Psoas muscle (tissue), 8 donors: ENCODE results near the gene RYR1. TPM values are rescaled to one million over a fixed set of nuclear protein-coding genes. Genes with fewer than 3 reads are reported as not detected.
"Not testable (repeated sequence)": the region's sequence is repeated elsewhere in the genome, so short reads cannot be mapped to it uniquely, and the experiment has no call there.

Source experiments
- ATAC-seq, 4 donors: fragments of 200-7000 bp; cut with Tn5 transposase; one replicate each; pipeline ENCODE4 v1.9.1; 2020; ENCODE audit warnings: moderate library complexity in 3 of 4, mild to moderate bottlenecking in 2 of 4
- DNase-seq, 2 donors: peaks; one replicate each; pipeline ENCODE4 v3.0.0-alpha.2; 2020
- H3K27ac ChIP-seq: fragments of 200-600 bp; one replicate; pipeline ENCODE4 v1.8.0; 2022
- H3K27me3 ChIP-seq, 3 donors: fragments of 200-600 bp in 1 of 3; one replicate each; pipeline versions ENCODE4 v1.6.1 to v1.8.0; 2013 to 2022; ENCODE audit warnings: low read length in 2 of 3, mild to moderate bottlenecking in 2 of 3, moderate library complexity in 1 of 3; ENCODE audit not compliant: insufficient read depth in 3 of 3
- H3K36me3 ChIP-seq, 2 donors: fragments of 200-600 bp in 1 of 2; one replicate each; pipeline versions ENCODE4 v1.6.1 to v1.8.0; 2013 to 2022; ENCODE audit warnings: low read depth in 1 of 2, mild to moderate bottlenecking in 1 of 2, moderate library complexity in 1 of 2; ENCODE audit not compliant: insufficient read depth in 1 of 2
- H3K4me1 ChIP-seq: fragments of 200-600 bp; one replicate; pipeline ENCODE4 v1.8.0; 2022
- H3K4me3 ChIP-seq: fragments of 200-600 bp; one replicate; pipeline ENCODE4 v1.8.0; 2022; ENCODE audit warnings: mild to moderate bottlenecking
- H3K9me3 ChIP-seq: fragments of 200-600 bp; one replicate; pipeline ENCODE4 v1.8.0; 2022
- WGBS, 3 donors: extraction: QIAGEN DNeasy Blood & Tissue Kit; methylation state at CpG; one replicate each; pipeline versions ENCODE4 v1.1.6 to v1.1.7; 2013; 5-methylcytosine and 5-hydroxymethylcytosine counted together
- intact Hi-C, 2 donors: fragments of 100-400 bp; cut with DNase I; formaldehyde crosslinking; loops; one replicate each; pipeline versions ENCODE4 v1.11.0 to v1.14.2; 2022
- polyA plus RNA-seq, 3 donors: library from polyadenylated mRNA; stranded (reverse); fragments of 200-250 nt; gene quantifications; one replicate each; pipeline ENCODE4 v1.2.3, GENCODE V29; 2013
- total RNA-seq, 4 donors: library from RNA; stranded (reverse); fragmentation: NEBNext Ultra II Directional in 2 of 4; extraction: Animal tissue kit (Norgen Biotek cat#: 25700) in 2 of 4; gene quantifications; one replicate each; pipeline versions ENCODE4 v1.2.1 to v1.2.4, GENCODE V29; 2021 to 2023
- TF ChIP-seq, protein P1 (sequence below): fragments of 200-600 bp; IDR thresholded peaks from one replicate; pipeline ENCODE4 v1.8.0; 2022; ENCODE audit warnings: antibody characterized with exemption
- donor health status: healthy with polysubstance abuse.
- donor health status: DM: no; HTN: no; CAD: no; lungs with moderate emphysema.
- donor health status: Bipolar disorder and iron deficiency.
- donor health status: healthy.
- donor health status: DM: yes; HTN: yes; CAD: no.
- donor health status: DM: no; HTN: no; CAD: no.
- donor health status: DM: no; HTN: no; CAD: no.
- donor health status: DM: yes; HTN: yes; CAD: no.

Gene RYR1
- total and polyA plus RNA-seq, 7 donors = 56.0 to 1,211 (median 572) TPM

DNA sequence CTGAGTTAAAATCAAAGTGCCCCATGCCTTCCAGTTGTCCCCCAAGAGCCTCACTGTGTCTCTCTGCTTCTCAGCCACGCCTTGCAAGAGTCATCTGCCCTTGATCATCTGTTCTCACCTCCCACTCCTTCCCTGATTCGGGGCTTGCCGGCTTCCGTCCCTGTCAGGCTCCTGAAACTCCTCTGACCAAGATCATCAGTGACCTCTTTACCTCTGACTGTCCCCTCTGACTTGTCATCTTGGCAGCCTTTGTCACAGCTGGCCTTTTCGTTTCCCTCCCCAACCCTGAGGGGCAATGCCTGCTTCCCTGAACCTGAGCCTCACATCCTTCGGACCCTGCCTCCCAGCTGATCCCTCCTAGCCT, 117.9 kb downstream of the RYR1 start:
- Histone ChIP-seq H3K4me3 (no peak overlapping the region), H3K36me3 (peaks cover 0 to 98% of the 10 kb centered on the region in 2 donors), H3K4me1 (no peaks in the 10 kb centered on the region), H3K27me3 (no peaks in the 10 kb centered on the region), H3K27ac (peak overlapping the region; percentile 30), H3K9me3 (no peaks in the 10 kb centered on the region)
- 65 to 72% (median 66%) methylated on average over 6 of the region's 6 CpGs for WGBS, 3 donors
- peak in 3 of 4 donors; percentile 23 to 43 (median 39) for ATAC-seq
- peak in 1 of 2 donors; percentile 39 for DNase-seq
- intact Hi-C loops = no loop called here
- TF ChIP-seq, protein P1, sequence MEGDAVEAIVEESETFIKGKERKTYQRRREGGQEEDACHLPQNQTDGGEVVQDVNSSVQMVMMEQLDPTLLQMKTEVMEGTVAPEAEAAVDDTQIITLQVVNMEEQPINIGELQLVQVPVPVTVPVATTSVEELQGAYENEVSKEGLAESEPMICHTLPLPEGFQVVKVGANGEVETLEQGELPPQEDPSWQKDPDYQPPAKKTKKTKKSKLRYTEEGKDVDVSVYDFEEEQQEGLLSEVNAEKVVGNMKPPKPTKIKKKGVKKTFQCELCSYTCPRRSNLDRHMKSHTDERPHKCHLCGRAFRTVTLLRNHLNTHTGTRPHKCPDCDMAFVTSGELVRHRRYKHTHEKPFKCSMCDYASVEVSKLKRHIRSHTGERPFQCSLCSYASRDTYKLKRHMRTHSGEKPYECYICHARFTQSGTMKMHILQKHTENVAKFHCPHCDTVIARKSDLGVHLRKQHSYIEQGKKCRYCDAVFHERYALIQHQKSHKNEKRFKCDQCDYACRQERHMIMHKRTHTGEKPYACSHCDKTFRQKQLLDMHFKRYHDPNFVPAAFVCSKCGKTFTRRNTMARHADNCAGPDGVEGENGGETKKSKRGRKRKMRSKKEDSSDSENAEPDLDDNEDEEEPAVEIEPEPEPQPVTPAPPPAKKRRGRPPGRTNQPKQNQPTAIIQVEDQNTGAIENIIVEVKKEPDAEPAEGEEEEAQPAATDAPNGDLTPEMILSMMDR = no peak

DNA sequence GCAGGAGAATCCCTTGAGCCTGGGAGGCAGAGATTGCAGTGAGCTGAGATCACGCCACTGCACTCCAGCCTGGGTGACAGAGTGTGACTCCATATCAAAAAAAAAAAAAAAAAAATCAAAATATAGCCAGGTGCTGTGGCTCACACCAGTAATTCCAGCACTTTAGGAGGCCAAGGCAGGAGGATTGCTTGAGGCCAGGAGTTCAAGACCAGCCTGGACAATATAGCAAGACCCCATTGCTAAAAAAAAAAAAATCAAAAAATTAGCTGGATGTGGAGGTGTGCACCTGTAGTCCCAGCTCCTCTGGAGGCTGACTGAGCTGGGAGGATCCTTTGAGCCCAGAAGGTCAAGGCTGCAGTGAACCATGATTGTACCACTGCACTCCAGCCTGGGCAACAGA, 119.7 kb downstream of the RYR1 start:
- H3K4me3 ChIP-seq, H3K4me1 ChIP-seq, H3K9me3 ChIP-seq, DNase-seq, H3K27ac ChIP-seq, intact Hi-C loops, ATAC-seq, H3K27me3 ChIP-seq: not testable (repeated sequence)
- 94 to 100% (median 95%) methylated on average over 1 of the region's 1 CpG for WGBS, 3 donors
- H3K36me3 ChIP-seq = peaks cover 0 to 98% of the 10 kb centered on the region in 2 donors

DNA sequence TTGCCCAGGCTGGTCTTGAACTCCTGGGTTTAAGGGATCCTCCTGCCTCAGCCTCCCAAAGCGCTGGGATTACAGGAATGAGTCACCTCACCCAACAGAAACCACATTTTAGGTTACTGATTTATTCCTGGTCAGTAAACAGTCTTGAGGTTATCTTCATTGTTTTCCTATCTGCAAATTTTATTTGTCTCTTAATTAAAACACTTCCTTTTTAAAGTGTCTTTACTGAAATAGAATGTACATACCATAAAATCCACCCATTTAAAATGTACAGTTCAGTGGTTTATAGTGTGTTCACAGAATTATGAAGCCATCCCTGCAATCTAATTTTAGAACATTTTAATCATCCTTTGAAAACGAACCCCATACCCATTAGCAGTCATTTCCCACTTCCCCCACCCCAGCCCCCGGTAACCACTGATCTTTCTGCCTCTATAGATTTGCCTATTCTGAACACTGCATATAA, 121.2 kb downstream of the RYR1 start:
- no peak overlapping the region for H3K27ac ChIP-seq
- no peaks in the 10 kb centered on the region for H3K9me3 ChIP-seq
- no peaks in the 10 kb centered on the region for H3K4me1 ChIP-seq
- peaks cover 0 to 99% of the 10 kb centered on the region in 2 donors for H3K36me3 ChIP-seq
- 66 to 76% (median 71%) methylated on average over 3 of the region's 3 CpGs for WGBS, 3 donors
- intact Hi-C loops = no loop called here
- no peak overlapping the region for H3K4me3 ChIP-seq
- ATAC-seq (no peak), DNase-seq (no peak)
- TF ChIP-seq, protein P1 = no peak
- H3K27me3 ChIP-seq = no peaks in the 10 kb centered on the region

DNA sequence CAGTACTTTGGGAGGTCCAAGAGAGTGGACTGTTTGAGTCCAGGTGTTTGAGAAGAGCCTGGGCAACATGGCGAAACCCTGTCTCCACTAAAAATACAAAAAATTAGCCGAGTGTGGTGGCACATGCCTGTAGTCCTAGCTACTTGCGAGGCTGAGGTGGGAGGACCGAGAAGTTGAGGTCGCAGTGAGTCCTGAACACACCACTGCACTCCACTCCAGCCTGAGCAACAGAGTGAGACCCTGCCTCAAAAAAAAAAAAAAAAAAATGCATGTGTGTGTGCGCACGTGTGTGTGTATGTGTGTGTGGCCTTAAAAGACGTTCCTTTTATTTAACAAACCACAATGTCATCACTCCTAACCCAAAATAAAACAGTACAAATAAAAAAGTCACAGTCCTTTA, 121.7 kb downstream of the RYR1 start:
- H3K27ac ChIP-seq = no peak overlapping the region
- TF ChIP-seq, protein P1 = no peak
- 85 to 88% (median 86%) methylated on average over 8 of the region's 8 CpGs for WGBS, 3 donors
- H3K9me3 ChIP-seq = no peaks in the 10 kb centered on the region
- H3K4me1 ChIP-seq = no peaks in the 10 kb centered on the region
- intact Hi-C loops = no loop called here
- H3K27me3 ChIP-seq = no peaks in the 10 kb centered on the region
- no peak for DNase-seq
- no peak overlapping the region for H3K4me3 ChIP-seq
- no peak for ATAC-seq
- peaks cover 0 to 100% of the 10 kb centered on the region in 2 donors for H3K36me3 ChIP-seq

DNA sequence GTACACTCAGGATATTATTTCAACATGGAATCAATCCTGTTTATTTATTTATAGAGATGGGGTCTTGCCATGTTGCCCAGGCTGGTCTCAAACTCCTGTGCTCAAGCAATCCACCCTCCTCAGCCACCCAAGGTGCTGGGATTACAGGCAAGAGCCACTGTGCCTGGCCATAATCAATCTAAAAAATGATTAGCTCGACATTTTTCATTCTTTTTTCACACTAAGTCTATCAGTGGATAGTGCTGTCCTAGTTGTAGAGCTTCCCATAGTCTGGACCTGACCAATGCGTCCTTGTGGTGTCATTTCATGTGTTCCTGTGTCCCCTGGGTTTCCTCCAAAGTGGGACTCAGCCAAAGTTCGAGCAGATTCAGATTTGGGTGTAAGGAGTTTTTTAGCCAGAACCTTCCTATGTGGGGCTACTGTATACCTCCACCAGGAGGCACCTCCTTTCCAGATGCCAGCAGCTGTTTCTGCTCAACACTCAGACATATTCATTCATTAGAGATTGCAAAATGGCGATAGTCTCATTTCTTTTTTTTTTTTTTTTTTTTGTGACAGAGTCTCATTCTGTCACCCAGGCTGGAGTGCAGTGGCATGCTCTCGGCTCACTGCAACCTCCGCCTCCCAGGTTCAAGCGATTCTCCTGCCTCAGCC, 123.2 kb downstream of the RYR1 start:
- TF ChIP-seq, protein P1 = no peak
- ATAC-seq (no peak), DNase-seq (peak in 1 of 2 donors; percentile 12)
- Histone ChIP-seq H3K27me3 (no peaks in the 10 kb centered on the region), H3K4me3 (no peak overlapping the region), H3K9me3 (no peaks in the 10 kb centered on the region), H3K27ac (peak overlapping the region; percentile 9), H3K36me3 (peaks cover 0 to 100% of the 10 kb centered on the region in 2 donors), H3K4me1 (no peaks in the 10 kb centered on the region)
- intact Hi-C loops = no loop called here
- 64 to 73% (median 70%) methylated on average over 7 of the region's 7 CpGs for WGBS, 3 donors
